Measurements from ENCODE around the gene TMEM184B.

The TMEM184B gene

GRCh38 chr22:38272373-38273134 lies at the start of gene TMEM184B:
Gene TMEM184B (minus strand): TSS chr22:38273010. CDS start chr22:38247961, 25,049 bp downstream.
- peak; percentile 87 for DNase-seq (ENCODE audit: low spot score)

GRCh38 chr22:38320605-38321402 lies 48.0 kb upstream of the TMEM184B start:
- no peak for DNase-seq (ENCODE audit: low spot score)

GRCh38 chr22:38318792-38319773 lies 46.3 kb upstream of the TMEM184B start:
- DNase-seq (ENCODE audit: low spot score): no peak

GRCh38 chr22:38317995-38318715 lies 45.3 kb upstream of the TMEM184B start:
- DNase-seq (ENCODE audit: low spot score): no peak

- DNase-seq (ENCODE audit: low spot score): peak; percentile 86
Measured at GRCh38 chr22:38317122-38317994, 44.5 kb upstream of the TMEM184B start, which contains the start of gene CSNK1E. Gene CSNK1E (minus strand): TSS chr22:38317433. CDS start chr22:38314157, 3,276 bp downstream.

GRCh38 chr22:38316364-38317121 lies 43.7 kb upstream of the TMEM184B start:
- peak; percentile 75 for DNase-seq (ENCODE audit: low spot score)

- DNase-seq (ENCODE audit: low spot score): no peak
Measured at GRCh38 chr22:38315823-38316363, 43.1 kb upstream of the TMEM184B start.

- no peak for DNase-seq (ENCODE audit: low spot score)
Measured at GRCh38 chr22:38314933-38315822, 42.4 kb upstream of the TMEM184B start.

- DNase-seq (ENCODE audit: low spot score): no peak
Measured at GRCh38 chr22:38314051-38314932, 41.5 kb upstream of the TMEM184B start.

- no peak for DNase-seq (ENCODE audit: low spot score)
Measured at GRCh38 chr22:38313384-38313955, 40.7 kb upstream of the TMEM184B start.

GRCh38 chr22:38312261-38312800 lies 39.5 kb upstream of the TMEM184B start:
- DNase-seq (ENCODE audit: low spot score): no peak

- no peak for DNase-seq (ENCODE audit: low spot score)
Measured at GRCh38 chr22:38311323-38311620, 38.5 kb upstream of the TMEM184B start.

- DNase-seq (ENCODE audit: low spot score): no peak
Measured at GRCh38 chr22:38310518-38311322, 37.9 kb upstream of the TMEM184B start.

GRCh38 chr22:38309614-38310517 lies 37.1 kb upstream of the TMEM184B start:
- DNase-seq (ENCODE audit: low spot score): no peak
